ENCODE results near the gene VSX1. TPM values are rescaled to one million over a fixed set of nuclear protein-coding genes. Genes with fewer than 3 reads are reported as not detected.

VSX1 gene
- total RNA-seq, 4 donors from 2014 or later, result not detected

DNA sequence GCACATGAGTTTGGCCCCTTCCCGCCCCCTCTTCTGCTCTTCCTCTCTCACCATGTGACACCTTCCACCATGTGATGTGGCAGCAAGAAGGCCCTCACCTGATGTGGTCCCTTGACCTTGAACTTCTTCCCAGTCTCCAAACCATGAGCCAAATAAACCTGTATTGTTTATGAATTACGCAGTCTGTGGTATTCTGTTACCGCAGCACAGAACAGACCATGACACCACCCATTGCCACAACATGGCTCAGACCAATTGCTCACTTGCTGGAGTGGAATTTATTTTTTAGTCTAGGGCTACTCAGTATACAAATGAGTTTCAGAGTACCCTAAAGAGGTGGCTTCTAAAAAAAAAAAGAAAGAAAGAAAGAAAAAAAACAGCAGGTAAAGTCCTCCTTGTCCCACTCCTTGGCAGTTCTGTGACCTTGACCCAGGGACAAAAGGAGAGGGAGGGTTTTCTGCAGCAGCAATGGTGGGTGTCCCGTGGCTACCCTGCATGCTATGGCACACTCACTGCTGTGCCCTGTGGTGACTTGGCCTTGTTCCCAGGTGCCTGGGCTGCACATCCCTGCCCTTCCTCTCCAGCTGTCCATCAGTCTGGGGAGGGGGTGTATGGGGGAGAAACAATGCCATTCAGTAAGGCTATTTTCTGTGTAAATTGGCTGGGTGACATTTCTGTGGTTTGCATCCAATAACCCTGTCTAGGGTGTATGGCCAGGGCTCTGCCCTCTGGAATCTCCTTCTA, 5.4 kb upstream of the VSX1 start:
- Histone ChIP-seq H3K27me3 (peaks cover 0 to 26% of the 10 kb centered on the region in 2 donors), H3K9me3 (no peaks in the 10 kb centered on the region), H3K4me1 (peaks cover 0 to 4% (median 0%) of the 10 kb centered on the region in 4 donors), H3K36me3 (no peaks in the 10 kb centered on the region), H3K27ac (no peak overlapping the region), H3K4me3 (no peak overlapping the region)
- no peak for TF ChIP-seq POLR2A (IDR thresholded peaks at IDR 0.05)
- TF ChIP-seq, protein P1, sequence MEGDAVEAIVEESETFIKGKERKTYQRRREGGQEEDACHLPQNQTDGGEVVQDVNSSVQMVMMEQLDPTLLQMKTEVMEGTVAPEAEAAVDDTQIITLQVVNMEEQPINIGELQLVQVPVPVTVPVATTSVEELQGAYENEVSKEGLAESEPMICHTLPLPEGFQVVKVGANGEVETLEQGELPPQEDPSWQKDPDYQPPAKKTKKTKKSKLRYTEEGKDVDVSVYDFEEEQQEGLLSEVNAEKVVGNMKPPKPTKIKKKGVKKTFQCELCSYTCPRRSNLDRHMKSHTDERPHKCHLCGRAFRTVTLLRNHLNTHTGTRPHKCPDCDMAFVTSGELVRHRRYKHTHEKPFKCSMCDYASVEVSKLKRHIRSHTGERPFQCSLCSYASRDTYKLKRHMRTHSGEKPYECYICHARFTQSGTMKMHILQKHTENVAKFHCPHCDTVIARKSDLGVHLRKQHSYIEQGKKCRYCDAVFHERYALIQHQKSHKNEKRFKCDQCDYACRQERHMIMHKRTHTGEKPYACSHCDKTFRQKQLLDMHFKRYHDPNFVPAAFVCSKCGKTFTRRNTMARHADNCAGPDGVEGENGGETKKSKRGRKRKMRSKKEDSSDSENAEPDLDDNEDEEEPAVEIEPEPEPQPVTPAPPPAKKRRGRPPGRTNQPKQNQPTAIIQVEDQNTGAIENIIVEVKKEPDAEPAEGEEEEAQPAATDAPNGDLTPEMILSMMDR (IDR thresholded peaks at IDR 0.05), result no peak
- DNase-seq, result no peak

- TF ChIP-seq POLR2A (IDR thresholded peaks at IDR 0.05), result no peak
- TF ChIP-seq, protein P1 (IDR thresholded peaks at IDR 0.05), result no peak
- peak in 1 of 3 donors; percentile 9 for DNase-seq
- no peaks in the 10 kb centered on the region for H3K9me3 ChIP-seq
- H3K4me3 ChIP-seq, result no peak overlapping the region
- peaks cover 0 to 39% of the 10 kb centered on the region in 2 donors for H3K27me3 ChIP-seq
- peaks cover 0 to 8% (median 2%) of the 10 kb centered on the region in 4 donors for H3K4me1 ChIP-seq
- H3K36me3 ChIP-seq, result no peaks in the 10 kb centered on the region
- H3K27ac ChIP-seq, result no peak overlapping the region
These were observed 4.0 kb upstream of the VSX1 start for GRCh38 chr20:25085756-25086495.

DNA sequence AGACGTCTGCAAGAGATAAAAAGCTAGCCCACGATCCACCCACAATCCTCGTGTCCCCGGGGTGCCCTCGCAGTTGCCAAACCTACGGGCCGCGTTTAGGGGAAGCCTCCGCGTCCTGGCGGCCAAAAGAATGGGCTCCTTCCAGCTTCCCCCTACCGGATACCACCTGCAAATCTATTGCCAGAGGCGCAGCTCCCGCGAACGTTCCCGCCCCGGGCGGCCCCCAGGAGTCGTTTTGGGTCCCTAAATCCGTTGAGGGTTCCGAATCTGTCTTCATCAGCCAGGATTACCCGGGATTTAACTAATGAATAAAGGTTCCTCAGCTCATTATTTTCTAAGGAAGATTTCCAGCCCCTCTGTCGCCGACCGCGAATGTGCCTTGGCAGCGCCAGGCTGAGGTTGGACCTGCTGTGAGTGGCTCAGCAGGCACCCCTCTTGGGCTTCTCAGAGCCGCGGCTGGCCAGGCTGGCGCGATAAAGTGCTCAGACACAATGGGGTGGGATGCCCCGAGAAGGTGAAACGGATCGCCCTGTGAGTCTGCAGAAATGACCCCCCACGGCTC, 2.8 kb upstream of the VSX1 start:
- Histone ChIP-seq H3K4me1 (peaks cover 0 to 8% (median 2%) of the 10 kb centered on the region in 4 donors), H3K36me3 (no peaks in the 10 kb centered on the region), H3K4me3 (no peak overlapping the region), H3K27me3 (peaks cover 0 to 40% of the 10 kb centered on the region in 2 donors), H3K9me3 (no peaks in the 10 kb centered on the region), H3K27ac (no peak overlapping the region)
- DNase-seq, result peak in 1 of 3 donors; percentile 6
- TF ChIP-seq, protein P1 (IDR thresholded peaks at IDR 0.05), result no peak
- no peak for TF ChIP-seq POLR2A (IDR thresholded peaks at IDR 0.05)

DNA sequence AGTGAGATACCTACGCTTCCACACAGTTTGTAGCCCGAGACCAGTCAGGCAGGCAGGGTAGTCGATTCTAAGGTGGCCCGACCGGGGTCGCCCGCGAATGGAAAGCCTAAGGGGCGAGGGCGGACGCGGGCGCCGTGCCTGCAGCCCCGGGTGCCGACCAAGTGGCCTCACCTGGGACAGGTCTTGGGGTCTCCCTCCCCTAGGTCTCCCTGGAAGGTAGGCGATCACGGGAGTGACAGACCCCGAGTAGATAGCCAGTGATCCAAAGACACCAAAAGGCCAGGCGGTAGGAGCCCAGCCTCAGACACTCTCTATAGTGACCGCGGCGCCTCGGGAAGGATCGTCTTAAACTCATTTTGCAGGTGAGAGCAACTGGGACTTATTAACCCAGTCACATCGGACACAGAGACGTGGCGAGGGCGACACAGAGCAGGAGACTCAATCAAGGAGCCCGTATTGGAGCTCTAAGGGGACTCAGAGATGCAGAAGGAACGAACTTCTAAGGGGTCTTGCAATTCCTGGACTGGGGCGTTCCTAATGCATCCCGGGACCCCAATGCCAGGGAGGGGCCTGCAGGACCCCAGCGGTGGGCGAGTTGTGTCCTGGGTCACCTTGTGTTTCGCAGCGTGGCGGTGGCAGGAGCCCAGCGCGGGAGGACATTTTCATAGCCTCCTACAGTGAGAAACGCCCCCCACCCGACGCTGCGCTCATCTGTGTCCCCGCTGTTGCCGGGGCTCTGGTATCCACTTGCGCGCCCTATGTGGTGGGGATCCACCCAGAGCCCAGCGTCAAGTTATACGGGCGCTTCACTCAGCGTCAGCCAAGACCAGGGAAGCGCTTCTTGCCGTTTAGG, 2.1 kb upstream of the VSX1 start:
- Histone ChIP-seq H3K27ac (no peak overlapping the region), H3K9me3 (no peaks in the 10 kb centered on the region), H3K4me3 (no peak overlapping the region), H3K27me3 (peaks cover 0 to 40% of the 10 kb centered on the region in 2 donors), H3K36me3 (no peaks in the 10 kb centered on the region), H3K4me1 (peaks cover 0 to 8% (median 2%) of the 10 kb centered on the region in 4 donors)
- DNase-seq, result peak in 1 of 3 donors; percentile 8
- TF ChIP-seq, protein P1 (IDR thresholded peaks at IDR 0.05), result peak in 1 of 6 experiments; percentile 38
- no peak for TF ChIP-seq POLR2A (IDR thresholded peaks at IDR 0.05)
